ENCODE results near the gene ANKS3.

DNA sequence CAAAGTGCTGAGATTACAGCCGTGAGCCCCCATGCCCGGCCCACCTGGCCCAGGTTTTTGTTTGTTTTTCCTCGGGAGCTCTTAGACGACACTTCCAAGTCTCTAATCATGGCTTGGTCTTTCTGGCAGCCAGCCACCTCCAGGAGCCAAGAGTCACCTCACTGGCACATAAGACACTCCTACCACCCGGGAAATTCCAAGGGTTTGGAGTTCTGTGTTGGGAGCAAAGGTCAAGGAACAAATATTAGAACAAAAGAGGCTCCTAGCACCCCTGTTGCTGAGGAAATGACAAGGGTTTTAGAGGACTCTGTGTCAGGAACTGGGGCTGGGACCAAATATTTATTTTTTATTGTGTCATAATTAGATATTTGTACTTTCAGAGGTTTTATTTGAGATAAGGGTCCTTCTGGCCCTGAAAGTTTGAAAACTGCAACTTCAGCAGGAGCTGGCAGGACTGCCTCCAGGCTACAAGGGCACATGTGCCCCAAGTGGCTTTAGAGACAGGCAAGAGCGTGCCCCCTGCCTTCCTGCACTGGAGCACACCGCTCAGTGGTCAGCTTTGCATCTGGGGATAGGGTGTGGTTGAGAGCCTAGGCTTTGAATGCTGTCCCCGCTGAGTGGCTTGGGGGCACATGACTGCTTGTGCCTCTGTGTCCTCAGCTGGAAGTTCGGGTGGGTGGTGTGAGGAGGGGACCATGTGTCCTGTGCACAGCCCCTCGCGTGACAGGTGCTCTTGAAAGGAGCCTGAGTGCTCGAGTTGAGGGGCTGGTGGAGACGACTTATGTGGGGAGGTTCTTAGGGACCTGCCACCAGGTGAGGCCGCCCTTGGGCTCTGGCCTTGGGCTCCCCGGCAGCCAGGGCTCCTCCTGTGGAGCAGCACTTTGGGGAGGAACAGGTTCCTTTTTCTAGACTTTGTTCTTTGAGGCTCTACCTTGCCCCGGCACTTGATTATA lies 79.8 kb downstream of the ANKS3 start:
- TF ChIP-seq, protein P1, sequence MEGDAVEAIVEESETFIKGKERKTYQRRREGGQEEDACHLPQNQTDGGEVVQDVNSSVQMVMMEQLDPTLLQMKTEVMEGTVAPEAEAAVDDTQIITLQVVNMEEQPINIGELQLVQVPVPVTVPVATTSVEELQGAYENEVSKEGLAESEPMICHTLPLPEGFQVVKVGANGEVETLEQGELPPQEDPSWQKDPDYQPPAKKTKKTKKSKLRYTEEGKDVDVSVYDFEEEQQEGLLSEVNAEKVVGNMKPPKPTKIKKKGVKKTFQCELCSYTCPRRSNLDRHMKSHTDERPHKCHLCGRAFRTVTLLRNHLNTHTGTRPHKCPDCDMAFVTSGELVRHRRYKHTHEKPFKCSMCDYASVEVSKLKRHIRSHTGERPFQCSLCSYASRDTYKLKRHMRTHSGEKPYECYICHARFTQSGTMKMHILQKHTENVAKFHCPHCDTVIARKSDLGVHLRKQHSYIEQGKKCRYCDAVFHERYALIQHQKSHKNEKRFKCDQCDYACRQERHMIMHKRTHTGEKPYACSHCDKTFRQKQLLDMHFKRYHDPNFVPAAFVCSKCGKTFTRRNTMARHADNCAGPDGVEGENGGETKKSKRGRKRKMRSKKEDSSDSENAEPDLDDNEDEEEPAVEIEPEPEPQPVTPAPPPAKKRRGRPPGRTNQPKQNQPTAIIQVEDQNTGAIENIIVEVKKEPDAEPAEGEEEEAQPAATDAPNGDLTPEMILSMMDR (IDR thresholded peaks at IDR 0.05) = peak in 2 of 4 donors; percentile 10 to 24
- TF ChIP-seq POLR2A (IDR thresholded peaks at IDR 0.05) = no peak

All from right lobe of liver (tissue), 4 donors.